ENCODE measurements around the gene BRAP.

DNA sequence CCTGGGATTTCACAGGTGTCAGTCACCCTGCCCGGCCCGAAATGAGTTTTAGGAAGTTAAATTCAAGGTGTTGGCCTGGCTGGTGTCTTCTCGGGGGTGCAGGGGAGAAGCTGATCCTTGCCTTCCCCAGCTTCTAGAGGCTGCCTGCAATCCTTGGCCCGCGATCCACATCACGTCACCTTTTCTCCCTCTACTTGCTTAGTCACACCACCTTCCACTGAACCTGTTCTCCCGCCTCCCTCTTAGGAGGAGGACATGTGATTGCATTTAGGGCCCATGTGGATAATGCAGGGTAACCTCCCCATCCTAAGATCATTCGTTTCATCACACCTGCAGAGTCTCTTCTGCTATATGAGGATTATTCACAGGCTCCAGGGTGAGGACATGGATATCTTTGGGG is 61.2 kb downstream of the BRAP start:
- no peak for TF ChIP-seq YY1 (tag by site-specific recombination; IDR thresholded peaks at IDR 0.05)
- TF ChIP-seq ZNF274 (IDR thresholded peaks at IDR 0.05; ENCODE audit: low read length) = no peak
- TF ChIP-seq ZNF274 (tag by site-specific recombination; IDR thresholded peaks at IDR 0.05; ENCODE audit: borderline replicate concordance) = no peak
- TF ChIP-seq, protein P1, sequence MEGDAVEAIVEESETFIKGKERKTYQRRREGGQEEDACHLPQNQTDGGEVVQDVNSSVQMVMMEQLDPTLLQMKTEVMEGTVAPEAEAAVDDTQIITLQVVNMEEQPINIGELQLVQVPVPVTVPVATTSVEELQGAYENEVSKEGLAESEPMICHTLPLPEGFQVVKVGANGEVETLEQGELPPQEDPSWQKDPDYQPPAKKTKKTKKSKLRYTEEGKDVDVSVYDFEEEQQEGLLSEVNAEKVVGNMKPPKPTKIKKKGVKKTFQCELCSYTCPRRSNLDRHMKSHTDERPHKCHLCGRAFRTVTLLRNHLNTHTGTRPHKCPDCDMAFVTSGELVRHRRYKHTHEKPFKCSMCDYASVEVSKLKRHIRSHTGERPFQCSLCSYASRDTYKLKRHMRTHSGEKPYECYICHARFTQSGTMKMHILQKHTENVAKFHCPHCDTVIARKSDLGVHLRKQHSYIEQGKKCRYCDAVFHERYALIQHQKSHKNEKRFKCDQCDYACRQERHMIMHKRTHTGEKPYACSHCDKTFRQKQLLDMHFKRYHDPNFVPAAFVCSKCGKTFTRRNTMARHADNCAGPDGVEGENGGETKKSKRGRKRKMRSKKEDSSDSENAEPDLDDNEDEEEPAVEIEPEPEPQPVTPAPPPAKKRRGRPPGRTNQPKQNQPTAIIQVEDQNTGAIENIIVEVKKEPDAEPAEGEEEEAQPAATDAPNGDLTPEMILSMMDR (tag by site-specific recombination; IDR thresholded peaks at IDR 0.05) = no peak
